Body of pancreas (tissue), 4 donors: ENCODE measurements around the gene MYPOP.
A peak's percentile ranks its signal among the peaks of the same experiment; 100 is the strongest.

Experiments used
- CTCF ChIP-seq, 7 experiments: fragments of 450-650 bp in 4 of 7; fragments of 200-600 bp in 3 of 7; sonication (generic) in 3 of 7; IDR thresholded peaks; one replicate each; pipeline ENCODE4 v1.5.1; 2016 to 2019; ENCODE audit warnings: antibody characterized with exemption in 7 of 7
- POLR2A ChIP-seq, 3 donors: fragments of 450-650 bp; IDR thresholded peaks; one replicate each; pipeline ENCODE4 v1.6.1; 2016; ENCODE audit warnings: antibody characterized with exemption in 3 of 3, mild to moderate bottlenecking in 2 of 3

- TF ChIP-seq POLR2A (IDR thresholded peaks at IDR 0.05) (peak; percentile 38 to 70 (median 60)), CTCF (IDR thresholded peaks at IDR 0.05) (no peak)
Measured at GRCh38 chr19:45881909-45882528, 20.4 kb downstream of the MYPOP start.
